OCI-LY7 (cell line): ENCODE data around the gene EID2B. TPM values are rescaled to one million over a fixed set of nuclear protein-coding genes. Genes with fewer than 3 reads are reported as not detected.

Experiments
- BruUV-seq: library from RNA; stranded (reverse); fragments of 400-500 nt; replicated peaks from 2 replicates; lab custom pipeline; 2021; lab: Mats Ljungman, UMichigan
- CTCF ChIA-PET: fragments of 300-600 bp; sonication (Branson Sonifier 250); formaldehyde crosslinking; loops from one replicate; lab custom pipeline; 2022; ENCODE audit warnings: antibody characterized with exemption; ENCODE audit not compliant: unreplicated experiment; lab: Charles Lee
- POLR2A ChIA-PET: fragments of 300-600 bp; sonication (Branson Sonifier 250); formaldehyde crosslinking; loops from one replicate; lab custom pipeline; 2022; ENCODE audit warnings: antibody characterized with exemption; lab: Charles Lee
- DNase-seq: peaks from one replicate; pipeline ENCODE4 v3.0.0-alpha.2; 2015; ENCODE audit warnings: low spot score
- H2AFZ ChIP-seq: fragments of 200-600 bp; sonication (generic), shearing (Covaris generic); 2 replicates; pipeline ENCODE4 v1.6.1; 2014; ENCODE audit warnings: mild to moderate bottlenecking, antibody characterized with exemption, low read length, moderate library complexity
- H3K27ac ChIP-seq: fragments of 200-600 bp; sonication (generic); 2 replicates; pipeline ENCODE4 v1.5.1; 2014; ENCODE audit warnings: mixed run types, low read depth, mild to moderate bottlenecking, moderate library complexity, low read length, inconsistent platforms; ENCODE audit not compliant: poor library complexity, severe bottlenecking
- H3K36me3 ChIP-seq: fragments of 200-600 bp; sonication (generic); 2 replicates; pipeline ENCODE4 v1.6.1; 2014; ENCODE audit warnings: mild to moderate bottlenecking, antibody characterized with exemption, low read length, moderate library complexity, mixed read lengths; ENCODE audit not compliant: insufficient read depth
- H3K4me1 ChIP-seq: fragments of 200-600 bp; sonication (generic); 2 replicates; pipeline ENCODE4 v1.5.1; 2014; ENCODE audit warnings: mild to moderate bottlenecking, low read length; ENCODE audit not compliant: insufficient read depth, poor library complexity, severe bottlenecking
- H3K4me2 ChIP-seq: fragments of 200-600 bp; sonication (generic); 2 replicates; pipeline ENCODE4 v1.6.1; 2014; ENCODE audit warnings: mild to moderate bottlenecking, low read length
- H3K4me3 ChIP-seq: fragments of 200-600 bp; sonication (generic); 2 replicates; pipeline ENCODE4 v1.5.1; 2014; ENCODE audit warnings: mild to moderate bottlenecking, low read depth, low read length; ENCODE audit not compliant: poor library complexity, severe bottlenecking
- H3K79me2 ChIP-seq: fragments of 200-600 bp; sonication (generic); 2 replicates; pipeline ENCODE4 v1.6.1; 2016; ENCODE audit warnings: low read depth, mild to moderate bottlenecking, low read length, moderate library complexity, mixed read lengths; ENCODE audit not compliant: insufficient read depth
- H3K9me2 ChIP-seq: fragments of 200-600 bp; sonication (generic); 2 replicates; pipeline ENCODE4 v1.6.1; 2016; ENCODE audit warnings: mild to moderate bottlenecking, low read length, mixed read lengths; ENCODE audit not compliant: insufficient read depth
- H3K9me3 ChIP-seq: fragments of 200-600 bp; sonication (generic); 2 replicates; pipeline ENCODE4 v1.6.1; 2014; ENCODE audit warnings: mild to moderate bottlenecking, mixed run types, low read length, mixed read lengths
- H4K20me1 ChIP-seq: fragments of 200-600 bp; sonication (generic); 2 replicates; pipeline ENCODE4 v1.6.1; 2014; ENCODE audit warnings: mild to moderate bottlenecking, antibody characterized with exemption, low read length, moderate library complexity, mixed read lengths; ENCODE audit not compliant: insufficient read depth
- EZH2phosphoT487 ChIP-seq: fragments of 200-600 bp; sonication (generic); IDR thresholded peaks from 2 replicates; pipeline ENCODE4 v1.6.1; 2018; ENCODE audit warnings: low read depth, borderline replicate concordance, mild to moderate bottlenecking, mixed run types, antibody characterized with exemption, low read length, moderate library complexity, mixed read lengths
- intact Hi-C: fragments of 100-400 bp; cut with micrococcal nuclease; formaldehyde crosslinking; loops from one replicate; pipeline ENCODE4 v1.10.0; 2022; ENCODE audit not compliant: unreplicated experiment
- total RNA-seq, 2 experiments: library from RNA; depleted of rRNA in 1 of 2; stranded (reverse); fragments of >200 nt in 1 of 2; shearing (Covaris generic) in 1 of 2; gene quantifications; 2 replicates each; pipeline ENCODE4 v1.2.3, GENCODE V29; 2014 to 2022
- TF ChIP-seq, protein P1 (sequence below): fragments of 200-600 bp; sonication (generic); conservative IDR thresholded peaks from 2 replicates; pipeline ENCODE4 v1.5.1; 2014; ENCODE audit warnings: mild to moderate bottlenecking, antibody characterized with exemption, low read length, moderate library complexity, mixed read lengths

EID2B gene
- total RNA-seq, 2 experiments from 2014 or later: 8.8 to 13.9 TPM

DNA sequence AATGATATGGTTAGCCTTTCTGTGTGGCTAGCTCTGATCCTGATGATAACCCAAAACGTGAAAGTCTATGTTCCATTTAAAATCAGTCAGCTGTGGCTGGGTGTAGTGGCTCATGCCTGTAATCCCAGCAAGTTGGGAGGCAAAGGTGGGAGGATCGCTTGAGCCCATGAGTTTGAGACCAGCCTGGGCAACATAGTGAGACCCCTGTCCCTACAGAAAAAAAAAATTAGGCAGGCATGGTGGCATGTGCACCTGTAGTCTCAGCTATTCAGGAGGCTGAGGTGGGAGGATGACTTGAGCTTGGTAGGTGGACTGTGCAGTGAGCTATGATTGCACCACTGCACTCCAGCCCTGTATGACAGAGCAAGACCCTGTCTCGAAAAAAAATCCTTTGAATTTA is 1.1 kb upstream of the EID2B start:
- no peak overlapping the region for H2AFZ ChIP-seq
- no peak for DNase-seq
- POLR2A ChIA-PET: interaction anchor here (1.7 to 3.9 kb wide), 2 partner anchors 94 to 98 kb away, joined by 5 to 10 read pairs; partner anchors contain the start of gene RPS16
- no peaks in the 10 kb centered on the region for H3K9me3 ChIP-seq
- H3K27ac ChIP-seq: no peak overlapping the region
- no peak overlapping the region for H3K4me2 ChIP-seq
- H3K9me2 ChIP-seq: no peaks in the 10 kb centered on the region
- H3K4me1 ChIP-seq: peaks cover 36% of the 10 kb centered on the region
- no TSS peak for BruUV-seq
- H3K36me3 ChIP-seq: no peaks in the 10 kb centered on the region; the same call in 1 of the 2 replicates
- H4K20me1 ChIP-seq: no peaks in the 10 kb centered on the region
- TF ChIP-seq, protein P1, sequence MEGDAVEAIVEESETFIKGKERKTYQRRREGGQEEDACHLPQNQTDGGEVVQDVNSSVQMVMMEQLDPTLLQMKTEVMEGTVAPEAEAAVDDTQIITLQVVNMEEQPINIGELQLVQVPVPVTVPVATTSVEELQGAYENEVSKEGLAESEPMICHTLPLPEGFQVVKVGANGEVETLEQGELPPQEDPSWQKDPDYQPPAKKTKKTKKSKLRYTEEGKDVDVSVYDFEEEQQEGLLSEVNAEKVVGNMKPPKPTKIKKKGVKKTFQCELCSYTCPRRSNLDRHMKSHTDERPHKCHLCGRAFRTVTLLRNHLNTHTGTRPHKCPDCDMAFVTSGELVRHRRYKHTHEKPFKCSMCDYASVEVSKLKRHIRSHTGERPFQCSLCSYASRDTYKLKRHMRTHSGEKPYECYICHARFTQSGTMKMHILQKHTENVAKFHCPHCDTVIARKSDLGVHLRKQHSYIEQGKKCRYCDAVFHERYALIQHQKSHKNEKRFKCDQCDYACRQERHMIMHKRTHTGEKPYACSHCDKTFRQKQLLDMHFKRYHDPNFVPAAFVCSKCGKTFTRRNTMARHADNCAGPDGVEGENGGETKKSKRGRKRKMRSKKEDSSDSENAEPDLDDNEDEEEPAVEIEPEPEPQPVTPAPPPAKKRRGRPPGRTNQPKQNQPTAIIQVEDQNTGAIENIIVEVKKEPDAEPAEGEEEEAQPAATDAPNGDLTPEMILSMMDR: no peak
- no peak for TF ChIP-seq EZH2phosphoT487
- intact Hi-C loops: loop anchor here (2.0 to 10.0 kb wide), 3 partner anchors 35 to 409 kb away; partner anchors contain the start of genes DLL3, MED29, PAF1 and PAK4
- CTCF ChIA-PET: interaction anchor here (0.9 to 1.6 kb wide), 2 partner anchors 26 to 93 kb away, joined by 3 to 4 read pairs; no protein-coding TSS in a partner anchor
- H3K79me2 ChIP-seq: peaks cover 25% of the 10 kb centered on the region; the same call in 1 of the 2 replicates
- no peak overlapping the region for H3K4me3 ChIP-seq

DNA sequence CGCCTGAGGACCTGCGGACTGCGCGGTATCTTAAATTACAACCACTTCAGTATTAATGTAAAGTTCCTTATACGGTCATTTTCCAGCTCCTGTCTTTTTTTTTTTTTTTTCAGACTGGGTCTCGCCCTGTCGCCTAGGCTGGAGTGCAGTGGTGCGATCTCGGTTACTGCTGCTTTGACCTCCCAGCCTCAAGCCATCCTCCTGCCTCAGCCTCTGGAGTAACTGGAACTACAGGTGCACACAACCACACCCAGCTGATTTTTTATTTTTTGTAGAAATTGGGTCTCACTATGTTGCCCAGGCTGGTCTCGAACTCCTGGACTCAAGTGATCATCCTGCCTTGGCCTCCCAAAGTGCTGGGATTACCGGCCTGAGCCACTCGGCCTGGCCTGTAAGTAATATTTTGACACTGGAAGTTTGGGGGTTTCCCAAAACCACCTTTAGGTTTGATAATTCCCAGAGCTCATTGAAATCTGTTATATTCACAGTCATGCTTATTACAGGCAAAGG is 406 bp upstream of the EID2B start:
- peak overlapping the region; percentile 39; the same call in 1 of the 2 replicates for H3K4me2 ChIP-seq
- peaks cover 17% of the 10 kb centered on the region; the same call in 1 of the 2 replicates for H3K79me2 ChIP-seq
- no peaks in the 10 kb centered on the region; the same call in 1 of the 2 replicates for H3K36me3 ChIP-seq
- intact Hi-C loops: loop anchor here (2.0 to 10.0 kb wide), 3 partner anchors 34 to 408 kb away; partner anchors contain the start of genes DLL3, MED29, PAF1 and PAK4
- DNase-seq: no peak
- no TSS peak for BruUV-seq
- H4K20me1 ChIP-seq: no peaks in the 10 kb centered on the region
- POLR2A ChIA-PET: interaction anchor here (0.9 to 3.9 kb wide), 3 partner anchors 9 to 97 kb away, joined by 3 to 10 read pairs (median 4); partner anchors contain the start of gene RPS16
- H2AFZ ChIP-seq: no peak overlapping the region; the same call in 1 of the 2 replicates
- TF ChIP-seq, protein P1: peak; percentile 29; the same call in 1 of the 2 replicates
- no peak for TF ChIP-seq EZH2phosphoT487
- no peaks in the 10 kb centered on the region for H3K9me2 ChIP-seq
- CTCF ChIA-PET: interaction anchor here (0.9 to 1.6 kb wide), 3 partner anchors 25 to 93 kb away, joined by 3 to 7 read pairs (median 4); no protein-coding TSS in a partner anchor
- H3K4me1 ChIP-seq: peaks cover 28% of the 10 kb centered on the region
- no peaks in the 10 kb centered on the region for H3K9me3 ChIP-seq
- H3K4me3 ChIP-seq: peak overlapping the region; percentile 89
- H3K27ac ChIP-seq: no peak overlapping the region
